HEK293 (cell line): ENCODE measurements around the gene NEK10.

Source experiments
- BCL11A ChIP-seq: fragments of 450-650 bp; formaldehyde crosslinking; IDR thresholded peaks from 2 replicates; pipeline ENCODE4 v1.5.1; 2016; ENCODE audit warnings: low read depth, missing biosample characterization, missing genetic modification characterization
- CTCF ChIP-seq: fragments of 450-650 bp; formaldehyde crosslinking; IDR thresholded peaks from 2 replicates; pipeline ENCODE4 v1.5.1; 2016; ENCODE audit warnings: missing biosample characterization, missing genetic modification characterization
- PRDM1 ChIP-seq: fragments of 450-650 bp; formaldehyde crosslinking; IDR thresholded peaks from 2 replicates; pipeline ENCODE4; 2016; ENCODE audit warnings: missing biosample characterization, missing genetic modification characterization
- ZNF10 ChIP-seq: fragments of 450-650 bp; formaldehyde crosslinking; IDR thresholded peaks from 2 replicates; pipeline ENCODE4 v1.5.1; 2017; ENCODE audit warnings: missing biosample characterization, missing genetic modification characterization
- ZNF148 ChIP-seq: fragments of 450-650 bp; formaldehyde crosslinking; IDR thresholded peaks from 2 replicates; pipeline ENCODE4 v1.5.0; 2017; ENCODE audit warnings: missing biosample characterization, missing genetic modification characterization, borderline replicate concordance
- ZNF610 ChIP-seq: fragments of 450-650 bp; formaldehyde crosslinking; IDR thresholded peaks from 2 replicates; pipeline ENCODE4 v1.5.1; 2016; ENCODE audit warnings: missing biosample characterization, missing genetic modification characterization, borderline replicate concordance
- ZNF639 ChIP-seq: fragments of 450-650 bp; formaldehyde crosslinking; IDR thresholded peaks from 2 replicates; pipeline ENCODE4 v1.5.1; 2016; ENCODE audit warnings: missing biosample characterization, missing genetic modification characterization
- TF ChIP-seq, protein P1 (sequence below): fragments of 450-650 bp; formaldehyde crosslinking; IDR thresholded peaks from 2 replicates; pipeline ENCODE4 v1.5.1; 2016; ENCODE audit warnings: missing biosample characterization, missing genetic modification characterization

GRCh38 chr3:27220166-27220565, 149.0 kb downstream of the NEK10 start:
- no peak for TF ChIP-seq ZNF639 (tag by site-specific recombination)
- TF ChIP-seq CTCF (tag by site-specific recombination): no peak
- TF ChIP-seq PRDM1 (tag by site-specific recombination): no peak
- no peak for TF ChIP-seq ZNF610 (tag by site-specific recombination)
- TF ChIP-seq, protein P1, sequence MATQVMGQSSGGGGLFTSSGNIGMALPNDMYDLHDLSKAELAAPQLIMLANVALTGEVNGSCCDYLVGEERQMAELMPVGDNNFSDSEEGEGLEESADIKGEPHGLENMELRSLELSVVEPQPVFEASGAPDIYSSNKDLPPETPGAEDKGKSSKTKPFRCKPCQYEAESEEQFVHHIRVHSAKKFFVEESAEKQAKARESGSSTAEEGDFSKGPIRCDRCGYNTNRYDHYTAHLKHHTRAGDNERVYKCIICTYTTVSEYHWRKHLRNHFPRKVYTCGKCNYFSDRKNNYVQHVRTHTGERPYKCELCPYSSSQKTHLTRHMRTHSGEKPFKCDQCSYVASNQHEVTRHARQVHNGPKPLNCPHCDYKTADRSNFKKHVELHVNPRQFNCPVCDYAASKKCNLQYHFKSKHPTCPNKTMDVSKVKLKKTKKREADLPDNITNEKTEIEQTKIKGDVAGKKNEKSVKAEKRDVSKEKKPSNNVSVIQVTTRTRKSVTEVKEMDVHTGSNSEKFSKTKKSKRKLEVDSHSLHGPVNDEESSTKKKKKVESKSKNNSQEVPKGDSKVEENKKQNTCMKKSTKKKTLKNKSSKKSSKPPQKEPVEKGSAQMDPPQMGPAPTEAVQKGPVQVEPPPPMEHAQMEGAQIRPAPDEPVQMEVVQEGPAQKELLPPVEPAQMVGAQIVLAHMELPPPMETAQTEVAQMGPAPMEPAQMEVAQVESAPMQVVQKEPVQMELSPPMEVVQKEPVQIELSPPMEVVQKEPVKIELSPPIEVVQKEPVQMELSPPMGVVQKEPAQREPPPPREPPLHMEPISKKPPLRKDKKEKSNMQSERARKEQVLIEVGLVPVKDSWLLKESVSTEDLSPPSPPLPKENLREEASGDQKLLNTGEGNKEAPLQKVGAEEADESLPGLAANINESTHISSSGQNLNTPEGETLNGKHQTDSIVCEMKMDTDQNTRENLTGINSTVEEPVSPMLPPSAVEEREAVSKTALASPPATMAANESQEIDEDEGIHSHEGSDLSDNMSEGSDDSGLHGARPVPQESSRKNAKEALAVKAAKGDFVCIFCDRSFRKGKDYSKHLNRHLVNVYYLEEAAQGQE (tag by site-specific recombination): no peak
- TF ChIP-seq ZNF148 (tag by site-specific recombination): no peak
- no peak for TF ChIP-seq BCL11A (tag by site-specific recombination)
- TF ChIP-seq ZNF10 (tag by site-specific recombination): no peak
